ENCODE data around the gene FCHSD2.

Gene FCHSD2

GRCh38 chr11:73152086-73152853, 10.2 kb upstream of the FCHSD2 start:
- Histone ChIP-seq H3K9ac (ENCODE audit: low read depth in 1 of 2, low read length in 2 of 2) (no peak overlapping the region), H3K9me3 (ENCODE audit: control insufficient read depth in 2 of 2, low read length in 2 of 2) (no peaks in the 10 kb centered on the region), H3K4me1 (ENCODE audit: control insufficient read depth in 2 of 2, insufficient read depth in 2 of 2, low read length in 2 of 2) (peaks cover 12 to 25% of the 10 kb centered on the region in 2 donors), H3K27ac (ENCODE audit: low read depth in 2 of 2, low read length in 2 of 2) (peak overlapping the region in 1 of 2 donors; percentile 72), H3K36me3 (ENCODE audit: control insufficient read depth in 2 of 2, insufficient read depth in 2 of 2, low read length in 2 of 2) (no peaks in the 10 kb centered on the region), H3K4me3 (ENCODE audit: low read length in 2 of 2) (no peak overlapping the region), H3K27me3 (ENCODE audit: control insufficient read depth in 2 of 2, insufficient read depth in 2 of 2, low read length in 2 of 2) (no peaks in the 10 kb centered on the region)

GRCh38 chr11:73151416-73151815, 9.3 kb upstream of the FCHSD2 start:
- H3K27ac ChIP-seq (ENCODE audit: low read depth in 2 of 2, low read length in 2 of 2) = peak overlapping the region in 1 of 2 donors; percentile 72
- no peak overlapping the region for H3K4me3 ChIP-seq (ENCODE audit: low read length in 2 of 2)
- H3K4me1 ChIP-seq (ENCODE audit: control insufficient read depth in 2 of 2, insufficient read depth in 2 of 2, low read length in 2 of 2) = peaks cover 12 to 30% of the 10 kb centered on the region in 2 donors
- no peak overlapping the region for H3K9ac ChIP-seq (ENCODE audit: low read depth in 1 of 2, low read length in 2 of 2)
- H3K36me3 ChIP-seq (ENCODE audit: control insufficient read depth in 2 of 2, insufficient read depth in 2 of 2, low read length in 2 of 2) = no peaks in the 10 kb centered on the region
- H3K9me3 ChIP-seq (ENCODE audit: control insufficient read depth in 2 of 2, low read length in 2 of 2) = no peaks in the 10 kb centered on the region
- no peaks in the 10 kb centered on the region for H3K27me3 ChIP-seq (ENCODE audit: control insufficient read depth in 2 of 2, insufficient read depth in 2 of 2, low read length in 2 of 2)

GRCh38 chr11:73149105-73149504, 7.0 kb upstream of the FCHSD2 start:
- Histone ChIP-seq H3K9me3 (ENCODE audit: control insufficient read depth in 2 of 2, low read length in 2 of 2) (no peaks in the 10 kb centered on the region), H3K27me3 (ENCODE audit: control insufficient read depth in 2 of 2, insufficient read depth in 2 of 2, low read length in 2 of 2) (no peaks in the 10 kb centered on the region), H3K4me1 (ENCODE audit: control insufficient read depth in 2 of 2, insufficient read depth in 2 of 2, low read length in 2 of 2) (peaks cover 9 to 23% of the 10 kb centered on the region in 2 donors), H3K27ac (ENCODE audit: low read depth in 2 of 2, low read length in 2 of 2) (no peak overlapping the region), H3K4me3 (ENCODE audit: low read length in 2 of 2) (no peak overlapping the region), H3K36me3 (ENCODE audit: control insufficient read depth in 2 of 2, insufficient read depth in 2 of 2, low read length in 2 of 2) (no peaks in the 10 kb centered on the region), H3K9ac (ENCODE audit: low read depth in 1 of 2, low read length in 2 of 2) (no peak overlapping the region)

- no peaks in the 10 kb centered on the region for H3K9me3 ChIP-seq (ENCODE audit: control insufficient read depth in 2 of 2, low read length in 2 of 2)
- no peak overlapping the region for H3K9ac ChIP-seq (ENCODE audit: low read depth in 1 of 2, low read length in 2 of 2)
- no peaks in the 10 kb centered on the region for H3K27me3 ChIP-seq (ENCODE audit: control insufficient read depth in 2 of 2, insufficient read depth in 2 of 2, low read length in 2 of 2)
- H3K27ac ChIP-seq (ENCODE audit: low read depth in 2 of 2, low read length in 2 of 2) = peak overlapping the region in 1 of 2 donors; percentile 16
- H3K4me3 ChIP-seq (ENCODE audit: low read length in 2 of 2) = no peak overlapping the region
- H3K36me3 ChIP-seq (ENCODE audit: control insufficient read depth in 2 of 2, insufficient read depth in 2 of 2, low read length in 2 of 2) = no peaks in the 10 kb centered on the region
- H3K4me1 ChIP-seq (ENCODE audit: control insufficient read depth in 2 of 2, insufficient read depth in 2 of 2, low read length in 2 of 2) = peaks cover 10 to 18% of the 10 kb centered on the region in 2 donors
These were observed 5.9 kb upstream of the FCHSD2 start for GRCh38 chr11:73147771-73148681.

GRCh38 chr11:73145986-73146575, 4.0 kb upstream of the FCHSD2 start:
- no peaks in the 10 kb centered on the region for H3K9me3 ChIP-seq (ENCODE audit: control insufficient read depth in 2 of 2, low read length in 2 of 2)
- no peak overlapping the region for H3K27ac ChIP-seq (ENCODE audit: low read depth in 2 of 2, low read length in 2 of 2)
- peaks cover 10 to 21% of the 10 kb centered on the region in 2 donors for H3K4me1 ChIP-seq (ENCODE audit: control insufficient read depth in 2 of 2, insufficient read depth in 2 of 2, low read length in 2 of 2)
- no peaks in the 10 kb centered on the region for H3K27me3 ChIP-seq (ENCODE audit: control insufficient read depth in 2 of 2, insufficient read depth in 2 of 2, low read length in 2 of 2)
- no peak overlapping the region for H3K4me3 ChIP-seq (ENCODE audit: low read length in 2 of 2)
- no peaks in the 10 kb centered on the region for H3K36me3 ChIP-seq (ENCODE audit: control insufficient read depth in 2 of 2, insufficient read depth in 2 of 2, low read length in 2 of 2)
- no peak overlapping the region for H3K9ac ChIP-seq (ENCODE audit: low read depth in 1 of 2, low read length in 2 of 2)

- Histone ChIP-seq H3K4me3 (ENCODE audit: low read length in 2 of 2) (peak overlapping the region; percentile 77 to 78), H3K9ac (ENCODE audit: low read depth in 1 of 2, low read length in 2 of 2) (peak overlapping the region; percentile 83 to 89), H3K27ac (ENCODE audit: low read depth in 2 of 2, low read length in 2 of 2) (peak overlapping the region; percentile 96 to 97), H3K4me1 (ENCODE audit: control insufficient read depth in 2 of 2, insufficient read depth in 2 of 2, low read length in 2 of 2) (peaks cover 24 to 25% of the 10 kb centered on the region in 2 donors), H3K27me3 (ENCODE audit: control insufficient read depth in 2 of 2, insufficient read depth in 2 of 2, low read length in 2 of 2) (no peaks in the 10 kb centered on the region), H3K9me3 (ENCODE audit: control insufficient read depth in 2 of 2, low read length in 2 of 2) (no peaks in the 10 kb centered on the region), H3K36me3 (ENCODE audit: control insufficient read depth in 2 of 2, insufficient read depth in 2 of 2, low read length in 2 of 2) (no peaks in the 10 kb centered on the region)
These were observed 1.2 kb upstream of the FCHSD2 start for GRCh38 chr11:73143126-73143838.

GRCh38 chr11:73141309-73142127, 600 bp downstream of the FCHSD2 start:
- H3K9ac ChIP-seq (ENCODE audit: low read depth in 1 of 2, low read length in 2 of 2) = peak overlapping the region; percentile 74 to 89
- H3K9me3 ChIP-seq (ENCODE audit: control insufficient read depth in 2 of 2, low read length in 2 of 2) = no peaks in the 10 kb centered on the region
- H3K36me3 ChIP-seq (ENCODE audit: control insufficient read depth in 2 of 2, insufficient read depth in 2 of 2, low read length in 2 of 2) = no peaks in the 10 kb centered on the region
- H3K4me3 ChIP-seq (ENCODE audit: low read length in 2 of 2) = peak overlapping the region; percentile 77 to 78
- peak overlapping the region; percentile 96 to 97 for H3K27ac ChIP-seq (ENCODE audit: low read depth in 2 of 2, low read length in 2 of 2)
- no peaks in the 10 kb centered on the region for H3K27me3 ChIP-seq (ENCODE audit: control insufficient read depth in 2 of 2, insufficient read depth in 2 of 2, low read length in 2 of 2)
- H3K4me1 ChIP-seq (ENCODE audit: control insufficient read depth in 2 of 2, insufficient read depth in 2 of 2, low read length in 2 of 2) = peaks cover 16 to 25% of the 10 kb centered on the region in 2 donors

GRCh38 chr11:73141031-73141308, 1.1 kb downstream of the FCHSD2 start:
- H3K27me3 ChIP-seq (ENCODE audit: control insufficient read depth in 2 of 2, insufficient read depth in 2 of 2, low read length in 2 of 2) = no peaks in the 10 kb centered on the region
- no peaks in the 10 kb centered on the region for H3K36me3 ChIP-seq (ENCODE audit: control insufficient read depth in 2 of 2, insufficient read depth in 2 of 2, low read length in 2 of 2)
- peak overlapping the region; percentile 73 to 89 for H3K9ac ChIP-seq (ENCODE audit: low read depth in 1 of 2, low read length in 2 of 2)
- H3K9me3 ChIP-seq (ENCODE audit: control insufficient read depth in 2 of 2, low read length in 2 of 2) = no peaks in the 10 kb centered on the region
- peaks cover 16 to 25% of the 10 kb centered on the region in 2 donors for H3K4me1 ChIP-seq (ENCODE audit: control insufficient read depth in 2 of 2, insufficient read depth in 2 of 2, low read length in 2 of 2)
- H3K4me3 ChIP-seq (ENCODE audit: low read length in 2 of 2) = peak overlapping the region; percentile 77 to 78
- H3K27ac ChIP-seq (ENCODE audit: low read depth in 2 of 2, low read length in 2 of 2) = peak overlapping the region; percentile 96 to 97

Data from mucosa of rectum (tissue), 2 donors.